Measurements from ENCODE around the gene ADCY9.
A peak's percentile ranks its signal among the peaks of the same experiment; 100 is the strongest.

ADCY9 gene

GRCh38 chr16:4006397-4006999, 109.7 kb downstream of the ADCY9 start:
- DNase-seq (ENCODE audit: low read depth in 2 of 3, low spot score in 1 of 3): no peak

DNA sequence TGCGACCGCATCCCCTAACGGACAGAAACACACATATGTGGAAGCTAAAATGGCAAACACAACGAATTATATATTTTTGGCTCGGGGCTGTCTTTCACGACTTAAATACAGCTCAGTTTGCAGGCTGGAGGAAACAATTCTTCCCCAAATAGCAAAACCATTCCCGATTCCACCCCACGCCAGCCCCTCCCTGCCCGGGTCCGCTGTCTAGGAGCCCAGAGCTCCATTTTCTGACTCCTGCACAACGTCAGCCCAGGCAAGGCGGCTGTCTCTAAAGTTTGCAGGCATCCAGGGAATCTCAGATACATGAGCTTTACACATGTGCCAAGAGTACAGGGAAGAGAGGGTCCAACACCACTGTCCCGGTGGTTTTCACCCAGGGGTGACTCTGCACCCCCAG, 110.5 kb downstream of the ADCY9 start:
- DNase-seq (ENCODE audit: low read depth in 2 of 3, low spot score in 1 of 3): no peak

- no peak for DNase-seq (ENCODE audit: low read depth in 2 of 3, low spot score in 1 of 3)
These were observed 111.0 kb downstream of the ADCY9 start for GRCh38 chr16:4005281-4005680.

DNA sequence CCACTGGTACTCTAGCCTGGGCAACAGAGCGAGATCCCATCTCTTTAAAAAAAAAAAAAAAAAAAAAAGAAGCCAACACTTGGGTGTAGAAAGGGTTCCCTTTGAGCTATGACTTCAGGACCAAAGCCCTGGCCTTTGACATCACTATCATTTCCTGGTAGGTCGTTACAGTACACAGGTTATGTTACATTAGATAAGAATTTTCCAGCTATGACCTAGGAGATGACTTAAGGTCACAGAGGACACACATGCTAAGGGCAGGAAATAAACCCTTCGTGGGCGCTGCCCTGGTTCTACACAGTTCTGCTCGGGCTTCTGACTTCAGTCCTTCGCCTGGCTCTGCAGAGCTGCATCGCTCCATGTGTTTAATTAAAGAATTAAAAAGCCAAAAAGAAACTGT, 112.0 kb downstream of the ADCY9 start:
- DNase-seq (ENCODE audit: low read depth in 2 of 3, low spot score in 1 of 3): no peak

DNA sequence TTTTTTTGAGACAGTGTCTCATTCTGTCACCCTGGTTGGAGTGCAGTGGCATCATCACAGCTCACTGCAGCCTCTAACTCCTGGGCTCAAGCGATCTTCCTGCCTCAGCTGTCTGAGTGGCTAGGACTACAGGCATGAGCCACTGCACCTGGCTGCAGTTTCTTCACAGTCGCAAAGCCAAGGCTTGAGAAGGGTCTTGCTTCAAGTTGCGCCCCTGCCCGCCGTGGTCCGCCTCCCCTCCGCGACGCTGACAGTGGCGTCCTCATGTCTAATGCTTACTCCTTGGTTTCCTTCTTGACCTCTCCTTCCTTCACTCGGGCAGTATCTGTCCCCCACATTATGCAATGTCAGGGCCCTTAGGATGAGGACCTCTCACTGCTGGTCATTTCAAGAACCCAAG, 112.7 kb downstream of the ADCY9 start:
- no peak for DNase-seq (ENCODE audit: low read depth in 2 of 3, low spot score in 1 of 3)

- DNase-seq (ENCODE audit: low read depth in 2 of 3, low spot score in 1 of 3): no peak
These were observed 113.1 kb downstream of the ADCY9 start for GRCh38 chr16:4003166-4003565.

DNA sequence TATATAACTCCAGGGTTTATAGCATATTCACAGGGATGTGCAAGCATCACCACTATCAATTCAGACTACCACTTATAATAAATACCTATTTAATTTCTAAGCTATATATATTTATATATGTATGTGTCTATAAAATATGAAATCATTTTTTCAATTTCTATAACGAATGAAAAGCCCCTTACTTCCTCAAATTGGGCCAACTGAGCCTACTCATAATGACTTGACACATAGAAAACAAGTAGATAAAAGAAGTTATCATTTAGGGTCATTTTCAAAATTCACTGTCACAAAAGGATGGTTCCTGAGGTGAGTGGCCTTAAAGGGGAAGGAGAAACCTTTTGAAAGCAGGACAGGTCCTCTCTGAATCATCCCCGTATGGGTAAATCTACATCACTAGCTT, 114.1 kb downstream of the ADCY9 start:
- DNase-seq (ENCODE audit: low read depth in 2 of 3, low spot score in 1 of 3): no peak

GRCh38 chr16:3999479-4000325, 116.5 kb downstream of the ADCY9 start:
- DNase-seq (ENCODE audit: low read depth in 2 of 3, low spot score in 1 of 3): no peak

- DNase-seq (ENCODE audit: low read depth in 2 of 3, low spot score in 1 of 3): no peak
These were observed 117.3 kb downstream of the ADCY9 start for GRCh38 chr16:3998793-3999478.

DNA sequence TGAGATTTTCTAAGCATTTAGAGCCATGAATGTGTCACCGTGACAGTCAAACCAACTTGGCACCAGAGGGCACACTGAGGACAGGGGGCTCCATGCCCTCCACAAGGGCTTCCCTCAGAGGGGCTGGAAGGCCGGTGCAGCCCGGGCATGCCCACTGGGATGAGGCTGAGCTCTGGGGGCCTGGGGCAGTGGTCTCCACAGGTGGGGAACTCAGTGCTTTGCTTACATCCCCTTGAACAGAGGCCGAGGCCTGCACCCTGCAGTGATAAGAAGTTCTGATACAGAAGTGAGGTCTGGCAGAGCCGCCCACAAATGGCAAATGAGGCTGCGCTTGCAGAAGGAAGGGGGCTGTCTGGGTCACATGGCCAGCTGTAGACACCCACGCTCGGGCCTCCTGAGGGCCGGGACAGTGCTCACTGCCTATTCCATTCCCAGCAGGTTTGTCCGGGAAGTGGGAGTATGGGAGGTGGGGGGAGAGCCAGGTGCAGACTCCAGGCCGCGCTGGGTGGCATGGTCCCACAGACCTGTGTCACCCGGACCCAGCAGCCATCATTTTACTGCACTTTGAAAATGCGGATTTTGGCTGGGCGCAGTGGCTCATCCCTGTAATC, 118.9 kb downstream of the ADCY9 start:
- DNase-seq (ENCODE audit: low read depth in 2 of 3, low spot score in 1 of 3): no peak

DNA sequence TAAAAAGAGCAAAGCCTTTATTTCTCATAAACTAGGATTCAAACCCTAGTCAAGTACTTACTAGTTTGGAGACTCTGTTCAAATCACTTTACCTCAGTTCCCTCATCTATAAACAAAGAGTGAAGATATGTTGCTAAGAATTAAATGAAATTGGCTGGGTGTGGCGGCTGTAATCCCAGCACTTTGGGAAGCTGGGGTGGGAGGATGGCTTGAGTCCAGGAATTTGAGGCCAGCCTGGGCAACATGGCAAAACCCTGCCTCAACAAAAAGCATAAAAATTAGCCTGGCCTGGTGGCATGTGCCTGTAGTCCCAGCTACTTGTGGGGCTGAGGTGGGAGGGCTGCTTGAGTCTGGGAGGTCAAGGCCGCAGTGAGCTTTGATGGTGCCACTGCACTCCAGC, 121.2 kb downstream of the ADCY9 start:
- DNase-seq (ENCODE audit: low read depth in 2 of 3, low spot score in 1 of 3): no peak

DNA sequence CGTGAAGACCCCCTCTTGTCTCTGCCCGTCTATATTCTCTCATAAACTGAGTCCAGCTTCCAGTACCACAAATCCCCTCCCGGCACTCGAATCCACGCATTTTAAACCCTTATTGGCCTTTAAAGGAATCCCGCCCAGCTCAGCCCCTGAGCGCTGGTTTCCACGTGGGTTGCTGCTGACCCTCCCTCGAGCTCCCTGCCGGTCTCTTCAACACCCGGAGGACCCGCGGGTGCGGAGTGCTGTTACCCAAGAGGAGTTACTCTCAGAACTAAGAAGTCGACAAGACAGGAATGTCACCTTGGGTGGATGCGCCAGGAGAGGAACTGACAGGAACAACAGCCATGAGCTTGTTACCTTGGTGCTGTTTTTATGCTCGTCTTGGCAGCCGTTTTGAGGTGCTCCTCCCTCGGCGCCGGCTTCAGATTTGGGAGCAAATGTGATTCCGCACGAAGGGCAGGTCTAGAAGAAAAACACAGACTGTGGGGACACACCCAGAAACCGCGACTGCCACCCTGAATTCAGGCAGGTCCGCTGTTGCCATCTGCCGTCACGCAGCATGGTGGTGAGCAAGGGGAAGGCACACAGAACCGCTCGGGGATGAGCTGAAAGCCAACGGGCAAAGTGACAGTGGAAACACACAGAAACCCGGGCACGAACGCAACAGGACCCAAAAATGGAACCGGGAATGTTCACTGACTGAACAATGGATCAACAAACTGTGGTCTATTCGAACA, 123.0 kb downstream of the ADCY9 start:
- no peak for DNase-seq (ENCODE audit: low read depth in 2 of 3, low spot score in 1 of 3)

GRCh38 chr16:3992297-3993051, 123.8 kb downstream of the ADCY9 start:
- no peak for DNase-seq (ENCODE audit: low read depth in 2 of 3, low spot score in 1 of 3)

DNA sequence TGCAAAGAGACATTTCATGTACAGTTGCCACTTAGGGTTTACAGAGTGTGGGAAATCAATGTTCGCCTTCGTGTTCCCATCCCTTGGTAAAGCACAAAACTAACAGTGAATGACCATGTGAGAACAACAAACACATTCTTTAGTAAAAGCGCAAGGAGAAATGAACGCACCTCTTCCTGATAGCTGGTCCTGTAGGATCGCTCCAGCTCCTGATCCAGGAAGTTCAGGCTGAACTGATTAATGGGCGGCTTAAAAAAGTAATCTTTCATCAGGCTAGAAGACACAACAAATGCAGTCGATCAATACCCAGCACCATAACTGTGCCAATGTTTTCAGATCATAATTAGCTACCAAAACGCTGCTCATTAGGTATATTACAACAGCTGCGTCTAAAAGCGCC, 127.4 kb downstream of the ADCY9 start:
- no peak for DNase-seq (ENCODE audit: low read depth in 2 of 3, low spot score in 1 of 3)

GRCh38 chr16:3988011-3988410, 128.2 kb downstream of the ADCY9 start:
- DNase-seq (ENCODE audit: low read depth in 2 of 3, low spot score in 1 of 3): no peak

DNA sequence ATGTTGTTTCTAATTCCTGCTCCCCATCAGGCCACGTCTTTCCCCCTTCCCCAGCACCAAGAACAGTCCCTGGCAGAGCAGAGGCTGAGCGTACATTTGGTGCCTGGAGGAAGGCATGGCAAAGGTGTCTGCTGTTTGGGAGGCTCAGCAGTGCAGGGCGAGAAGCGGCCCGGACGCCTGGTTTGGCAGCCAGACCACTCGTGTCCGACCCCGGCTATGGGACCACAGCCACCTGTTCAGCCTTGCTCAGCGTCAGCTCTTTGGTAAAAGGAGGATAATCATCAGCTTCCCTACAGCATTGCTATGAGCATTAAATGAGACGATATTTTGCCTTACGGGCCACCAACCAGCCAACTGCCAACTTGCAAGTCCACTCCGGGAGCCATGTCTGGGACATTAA, 129.0 kb downstream of the ADCY9 start:
- DNase-seq (ENCODE audit: low read depth in 2 of 3, low spot score in 1 of 3): no peak

GRCh38 chr16:3986235-3986544, 130.1 kb downstream of the ADCY9 start:
- DNase-seq (ENCODE audit: low read depth in 2 of 3, low spot score in 1 of 3): no peak

DNA sequence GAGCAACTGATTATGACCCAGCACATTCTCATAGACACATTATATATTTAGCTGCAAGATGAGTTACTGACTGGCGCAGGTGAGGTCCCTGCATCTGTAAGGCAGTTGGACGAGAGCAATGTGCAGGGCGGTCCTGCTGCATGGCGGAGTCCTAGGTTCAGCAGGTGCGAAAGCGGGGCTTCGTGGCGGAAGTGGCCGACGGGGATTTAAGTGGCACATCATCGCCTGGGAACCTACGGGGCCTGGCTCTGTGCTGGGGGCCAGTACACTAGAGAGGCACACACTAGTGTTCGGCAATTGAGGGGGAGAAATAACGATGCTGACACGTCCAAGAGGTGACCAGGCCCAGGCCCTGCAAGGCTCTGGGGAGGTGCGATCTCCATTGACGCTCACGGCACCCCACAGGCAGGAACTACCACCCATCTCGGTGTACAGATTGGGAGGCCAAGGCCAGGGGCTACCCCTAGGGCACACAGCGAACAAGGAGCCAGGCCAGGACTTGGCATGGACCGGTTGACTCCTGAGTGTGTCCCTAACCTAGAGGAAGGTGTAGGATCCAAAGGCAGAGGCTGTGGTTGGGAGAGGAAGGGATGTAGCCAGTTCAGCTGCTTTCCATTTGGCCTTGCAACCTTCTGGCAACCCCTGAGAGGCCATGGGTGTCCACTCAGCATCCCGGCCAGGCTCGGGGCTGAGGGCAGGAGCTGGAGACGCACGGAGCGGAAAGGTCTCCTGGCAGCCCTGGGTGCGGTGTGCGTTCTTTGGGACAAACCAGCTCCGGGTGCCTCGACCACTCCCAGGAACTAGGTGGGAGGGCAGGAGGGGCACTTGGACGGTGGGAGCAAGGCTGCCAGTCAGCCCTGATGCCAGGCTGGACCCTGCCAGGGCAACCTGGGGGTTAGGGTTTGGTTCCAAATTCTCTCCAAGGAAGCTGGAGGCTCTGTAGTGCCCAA, 131.9 kb downstream of the ADCY9 start:
- no peak for DNase-seq (ENCODE audit: low read depth in 2 of 3, low spot score in 1 of 3)

DNA sequence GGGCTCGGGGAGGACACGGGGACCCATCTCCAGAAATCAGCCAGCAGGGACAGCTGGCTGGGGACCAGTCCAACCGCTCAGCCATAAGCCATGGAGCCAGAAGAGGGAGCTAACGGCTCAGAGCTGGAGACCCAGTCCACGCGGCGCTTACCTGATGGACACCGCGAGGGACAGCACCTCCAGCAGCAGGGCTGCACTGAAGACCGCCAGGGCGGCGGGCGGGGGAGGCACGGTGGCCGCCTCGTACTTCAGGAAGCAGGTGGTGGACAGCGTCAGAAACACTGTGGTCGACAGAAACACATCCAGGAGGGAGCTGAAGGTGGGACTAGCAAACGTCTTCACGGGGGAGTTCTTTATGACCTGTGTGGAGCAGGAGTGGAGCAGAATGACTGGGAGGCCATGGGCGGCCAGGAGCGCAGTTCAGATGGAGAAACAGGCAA, 133.1 kb downstream of the ADCY9 start:
- peak; percentile 10 to 26 (median 20) for DNase-seq (ENCODE audit: low read depth in 2 of 3, low spot score in 1 of 3)

All from stimulated activated CD4-positive, alpha-beta T cell treated with anti-CD3 and anti-CD28 coated beads, Interleukin-12 subunit alpha, Interleukin-12 subunit beta, amount 100 ng/mL, for 48 hours (primary cell).